OCI-LY1 (cell line): ENCODE data around the gene RARA.

Experiments used
- H2AFZ ChIP-seq: fragments of 200-600 bp; sonication (generic), shearing (Covaris generic); 2 replicates; pipeline ENCODE4 v1.6.0; 2014; ENCODE audit warnings: antibody characterized with exemption, mild to moderate bottlenecking, low read length
- H3F3A ChIP-seq: fragments of 200-600 bp; sonication (generic), shearing (Covaris generic); 2 replicates; pipeline ENCODE4 v1.6.0; 2014; ENCODE audit warnings: mild to moderate bottlenecking, antibody characterized with exemption, low read length, moderate library complexity; ENCODE audit not compliant: insufficient read depth
- H3K27ac ChIP-seq: fragments of 200-600 bp; sonication (generic); 2 replicates; pipeline ENCODE4 v1.5.1; 2014; ENCODE audit warnings: low read length, mixed run types, mild to moderate bottlenecking, low read depth; ENCODE audit not compliant: poor library complexity, severe bottlenecking
- H3K27me3 ChIP-seq: fragments of 200-600 bp; sonication (generic); 2 replicates; pipeline ENCODE4 v1.6.0; 2014; ENCODE audit warnings: antibody characterized with exemption, mild to moderate bottlenecking, low read length, moderate library complexity; ENCODE audit not compliant: insufficient read depth
- H3K36me3 ChIP-seq: fragments of 200-600 bp; sonication (generic); 2 replicates; pipeline ENCODE4 v1.6.1; 2014; ENCODE audit warnings: mild to moderate bottlenecking, antibody characterized with exemption, low read length, moderate library complexity, mixed read lengths; ENCODE audit not compliant: insufficient read depth
- H3K4me1 ChIP-seq: fragments of 200-600 bp; sonication (generic); 2 replicates; pipeline ENCODE4 v1.5.1; 2014; ENCODE audit warnings: mild to moderate bottlenecking, low read length, moderate library complexity; ENCODE audit not compliant: insufficient read depth, severe bottlenecking
- H3K4me2 ChIP-seq: fragments of 200-600 bp; sonication (generic), shearing (Covaris generic); 2 replicates; pipeline ENCODE4 v1.6.1; 2014; ENCODE audit warnings: low read length
- H3K4me3 ChIP-seq: fragments of 200-600 bp; sonication (generic); 2 replicates; pipeline ENCODE4 v1.5.1; 2014; ENCODE audit warnings: low read length, low read depth, mild to moderate bottlenecking, mixed read lengths; ENCODE audit not compliant: poor library complexity, severe bottlenecking
- H3K79me2 ChIP-seq: fragments of 200-600 bp; shearing (Covaris generic); 2 replicates; pipeline ENCODE4 v1.6.1; 2016; ENCODE audit warnings: mixed run types, low read length, mixed read lengths; ENCODE audit not compliant: insufficient read depth
- H3K9ac ChIP-seq: fragments of 200-600 bp; sonication (generic), shearing (Covaris generic); 2 replicates; pipeline ENCODE4 v1.6.1; 2014; ENCODE audit warnings: mild to moderate bottlenecking, low read length, mixed read lengths
- H3K9me2 ChIP-seq: fragments of 200-600 bp; sonication (generic), shearing (Covaris generic); 2 replicates; pipeline ENCODE4 v1.6.1; 2014; ENCODE audit warnings: low read depth, mild to moderate bottlenecking, low read length, mixed read lengths
- H3K9me3 ChIP-seq: fragments of 200-600 bp; shearing (Covaris generic); 2 replicates; pipeline ENCODE4 v1.6.1; 2014; ENCODE audit warnings: low read length, mixed read lengths
- H4K20me1 ChIP-seq: fragments of 200-600 bp; sonication (generic), shearing (Covaris generic); 2 replicates; pipeline ENCODE4 v1.6.0; 2016; ENCODE audit warnings: mild to moderate bottlenecking, low read length; ENCODE audit not compliant: insufficient read depth
- CTCF ChIP-seq: fragments of 200-600 bp; sonication (generic), shearing (Covaris generic); IDR thresholded peaks from 2 replicates; pipeline ENCODE4 v1.5.1; 2017; ENCODE audit warnings: mild to moderate bottlenecking, antibody characterized with exemption, low read length, moderate library complexity, mixed read lengths
- EZH2 ChIP-seq: fragments of 200-600 bp; sonication (generic), shearing (Covaris generic); IDR thresholded peaks from 2 replicates; pipeline ENCODE4 v1.8.0; 2017; ENCODE audit warnings: borderline replicate concordance, mixed run types, mild to moderate bottlenecking, antibody characterized with exemption, low read length, moderate library complexity, mixed read lengths

RARA gene

GRCh38 chr17:40331743-40332641 lies 23.0 kb downstream of the RARA start:
- Histone ChIP-seq H2AFZ (no peak overlapping the region), H3K4me3 (no peak overlapping the region), H3K27ac (no peak overlapping the region), H3K4me2 (no peak overlapping the region), H3K4me1 (no peaks in the 10 kb centered on the region), H3K79me2 (no peaks in the 10 kb centered on the region), H3K9me2 (no peaks in the 10 kb centered on the region), H3K9ac (no peak overlapping the region), H3K9me3 (no peaks in the 10 kb centered on the region), H3K27me3 (peaks cover 3% of the 10 kb centered on the region; the same call in 1 of the 2 replicates), H4K20me1 (no peaks in the 10 kb centered on the region), H3F3A (no peaks in the 10 kb centered on the region), H3K36me3 (no peaks in the 10 kb centered on the region; the same call in 1 of the 2 replicates)
- TF ChIP-seq EZH2, result no peak
- no peak for TF ChIP-seq CTCF

- no peaks in the 10 kb centered on the region for H3K9me2 ChIP-seq
- no peak overlapping the region for H2AFZ ChIP-seq
- no peaks in the 10 kb centered on the region for H4K20me1 ChIP-seq
- no peak for TF ChIP-seq EZH2
- no peak for TF ChIP-seq CTCF
- no peak overlapping the region for H3K9ac ChIP-seq
- H3F3A ChIP-seq, result no peaks in the 10 kb centered on the region
- no peaks in the 10 kb centered on the region for H3K4me1 ChIP-seq
- H3K36me3 ChIP-seq, result no peaks in the 10 kb centered on the region; the same call in 1 of the 2 replicates
- no peak overlapping the region for H3K27ac ChIP-seq
- H3K79me2 ChIP-seq, result no peaks in the 10 kb centered on the region
- H3K4me2 ChIP-seq, result no peak overlapping the region
- H3K27me3 ChIP-seq, result no peaks in the 10 kb centered on the region
- no peak overlapping the region for H3K4me3 ChIP-seq
- no peaks in the 10 kb centered on the region for H3K9me3 ChIP-seq
Measured at GRCh38 chr17:40333781-40334448, 24.9 kb downstream of the RARA start.

GRCh38 chr17:40335620-40336019 lies 26.6 kb downstream of the RARA start:
- Histone ChIP-seq H3K27ac (no peak overlapping the region), H2AFZ (no peak overlapping the region), H3K27me3 (no peaks in the 10 kb centered on the region), H3K79me2 (no peaks in the 10 kb centered on the region), H3F3A (0 out of 2 replicates have a peak, but pooled peaks cover 2% of the 10 kb centered on the region), H3K9ac (no peak overlapping the region), H3K4me3 (no peak overlapping the region), H3K4me1 (peaks cover under 1% of the 10 kb centered on the region), H3K4me2 (no peak overlapping the region), H3K9me3 (no peaks in the 10 kb centered on the region), H4K20me1 (no peaks in the 10 kb centered on the region), H3K36me3 (no peaks in the 10 kb centered on the region; the same call in 1 of the 2 replicates), H3K9me2 (no peaks in the 10 kb centered on the region)
- TF ChIP-seq EZH2 (no peak), CTCF (no peak)
